Neural cell (in vitro differentiated cells): ENCODE measurements around the gene C16orf86.

Source experiments
- CTCF ChIP-seq: fragments of 450-650 bp; IDR thresholded peaks from 2 replicates; pipeline ENCODE4 v1.5.1; 2014; ENCODE audit warnings: antibody characterized with exemption, mild to moderate bottlenecking, moderate library complexity; ENCODE audit not compliant: poor library complexity, severe bottlenecking
- EP300 ChIP-seq: fragments of 450-650 bp; conservative IDR thresholded peaks from 2 replicates; pipeline ENCODE4 v1.6.1; 2014; ENCODE audit warnings: antibody characterized with exemption, mild to moderate bottlenecking, moderate library complexity; ENCODE audit not compliant: poor library complexity, severe bottlenecking
- EZH2 ChIP-seq: fragments of 200-600, 300-800 bp; shearing (Covaris generic), sonication (generic); IDR thresholded peaks from 2 replicates; pipeline ENCODE4 v1.6.1; 2014; ENCODE audit warnings: antibody characterized with exemption, low read length, borderline replicate concordance, mild to moderate bottlenecking; ENCODE audit not compliant: insufficient read depth, poor library complexity, severe bottlenecking
- RAD21 ChIP-seq: fragments of 450-650 bp; conservative IDR thresholded peaks from 2 replicates; pipeline ENCODE4 v1.6.1; 2014; ENCODE audit warnings: antibody characterized with exemption, mild to moderate bottlenecking, moderate library complexity
- TAF1 ChIP-seq: IDR thresholded peaks from 2 replicates; pipeline ENCODE4 v1.6.1; 2012; ENCODE audit warnings: low read depth

DNA sequence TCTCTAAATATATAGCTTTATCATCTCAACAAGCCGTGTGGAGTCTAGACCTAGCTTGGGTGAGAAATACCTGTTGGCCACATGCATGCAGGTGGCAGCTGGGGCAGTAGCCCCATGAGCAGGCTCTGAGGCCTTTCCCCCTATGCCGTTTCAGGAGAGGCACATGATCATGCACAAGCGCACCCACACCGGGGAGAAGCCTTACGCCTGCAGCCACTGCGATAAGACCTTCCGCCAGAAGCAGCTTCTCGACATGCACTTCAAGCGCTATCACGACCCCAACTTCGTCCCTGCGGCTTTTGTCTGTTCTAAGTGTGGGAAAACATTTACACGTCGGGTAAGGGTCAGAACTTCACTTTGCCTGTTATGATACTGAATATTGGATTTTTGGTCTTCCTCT, 38.4 kb upstream of the C16orf86 start:
- no peak for TF ChIP-seq CTCF
- TF ChIP-seq EZH2 = no peak
- TF ChIP-seq TAF1 = no peak
- no peak for TF ChIP-seq RAD21
- no peak for TF ChIP-seq EP300
